HG03565 (cell line): ENCODE results near the gene DOCK4.

Source experiments
- ATAC-seq: cut with Tn5 transposase; IDR thresholded peaks from one replicate; pipeline ENCODE4 v1.9.1; 2021; ENCODE audit warnings: mild to moderate bottlenecking, moderate library complexity; ENCODE audit not compliant: unreplicated experiment

DOCK4 gene

DNA sequence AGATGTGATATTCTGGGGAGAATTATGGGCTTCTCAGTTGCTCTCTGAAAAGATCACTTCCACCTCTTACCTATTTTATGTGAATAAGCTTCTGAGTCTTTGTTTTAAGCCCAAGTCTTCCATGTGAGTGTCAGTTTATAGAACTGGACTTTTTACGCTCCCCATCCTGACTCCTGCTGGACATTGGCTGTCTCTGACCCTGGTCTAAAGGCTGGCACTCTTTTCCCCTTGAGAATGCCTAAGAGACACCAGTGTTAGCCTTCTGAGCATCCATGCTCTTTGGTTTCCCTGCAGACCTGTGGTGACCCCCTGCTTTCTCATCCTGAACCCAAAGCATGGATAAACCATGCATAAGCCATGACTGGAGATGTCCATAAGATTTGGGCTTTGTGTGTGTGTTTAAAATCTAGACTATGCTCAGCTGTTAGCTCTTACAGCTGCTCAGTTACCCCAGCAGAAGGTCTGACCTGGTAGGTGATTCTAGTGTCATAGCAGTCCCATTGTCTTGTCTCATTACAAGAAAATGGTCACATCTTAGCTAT, 495.3 kb downstream of the DOCK4 start:
- no peak for ATAC-seq

DNA sequence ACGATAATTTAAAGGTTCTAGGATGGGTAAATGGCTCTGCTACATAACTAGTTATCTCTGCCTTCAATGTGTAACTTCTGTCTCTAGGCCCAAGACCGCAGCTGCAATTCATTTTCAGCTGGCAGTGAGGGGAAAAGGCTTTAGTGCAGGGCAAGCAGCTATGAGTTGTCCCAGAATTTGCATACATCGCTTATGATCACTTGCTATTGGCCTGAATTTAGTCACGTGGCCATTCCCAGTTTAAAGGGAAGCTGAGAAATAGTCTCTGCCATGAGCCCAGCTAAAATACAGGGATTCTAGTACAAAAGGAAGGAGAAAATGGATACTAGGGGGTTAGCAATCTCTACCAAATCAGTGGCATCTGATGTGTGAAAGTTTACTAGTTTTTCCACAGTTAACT, 498.1 kb downstream of the DOCK4 start:
- ATAC-seq: no peak

DNA sequence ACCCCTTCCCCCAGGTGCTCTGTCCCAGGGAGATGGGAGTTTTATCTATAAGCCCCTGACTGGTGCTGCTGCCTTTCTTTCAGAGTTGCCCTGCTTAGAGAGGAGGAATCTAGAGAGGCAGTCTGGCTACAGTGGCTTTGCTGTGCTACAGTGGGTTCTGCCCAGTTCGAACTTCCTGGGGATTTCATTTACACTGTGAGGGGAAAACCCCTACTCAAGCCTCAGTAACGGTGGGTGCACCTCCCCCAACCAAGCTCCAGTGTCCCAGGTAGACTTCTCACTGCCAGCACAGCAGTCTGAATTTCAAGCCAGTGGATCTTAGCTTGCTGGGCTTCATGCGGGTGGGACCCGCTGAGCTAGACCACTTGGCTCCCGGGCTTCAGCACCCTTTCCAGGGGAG, 500.4 kb downstream of the DOCK4 start:
- no peak for ATAC-seq

DNA sequence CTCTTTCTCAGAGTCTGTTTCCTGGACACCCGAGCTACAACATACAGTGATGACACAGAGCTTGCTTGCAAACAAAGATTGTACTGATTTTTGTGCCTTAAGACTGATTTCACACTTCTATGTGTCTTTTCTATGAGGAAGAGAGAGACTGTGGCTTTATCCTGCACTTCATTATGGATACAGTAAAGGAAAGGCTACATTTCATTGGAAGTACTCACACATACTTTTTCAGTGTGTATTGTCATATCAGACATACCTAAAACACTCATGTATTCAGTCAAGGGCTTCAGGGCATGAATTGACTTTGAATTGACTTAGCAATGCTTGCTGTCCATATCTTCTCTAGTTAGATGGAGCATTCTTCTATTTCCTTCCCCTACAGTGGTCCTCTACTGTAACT, 508.4 kb downstream of the DOCK4 start:
- no peak for ATAC-seq

DNA sequence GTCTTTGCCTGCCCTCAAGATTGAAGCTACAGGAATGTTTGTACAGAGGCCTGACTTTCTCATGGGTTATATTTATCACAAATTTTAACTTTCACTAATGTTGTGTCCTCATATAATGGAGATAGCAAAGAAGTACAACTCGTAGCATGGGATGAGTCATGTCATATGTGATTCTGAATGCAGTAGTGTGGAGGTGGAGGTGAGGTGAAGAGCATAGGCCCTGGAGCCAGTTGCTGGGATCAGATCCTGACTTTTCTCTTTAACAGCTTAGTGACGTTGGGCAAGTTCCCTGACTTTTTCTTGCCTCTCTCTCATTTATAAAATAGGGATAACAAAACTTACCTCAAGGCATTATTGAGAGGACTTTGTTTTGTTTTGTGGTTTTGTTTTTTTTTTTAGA, 511.8 kb downstream of the DOCK4 start:
- no peak for ATAC-seq

DNA sequence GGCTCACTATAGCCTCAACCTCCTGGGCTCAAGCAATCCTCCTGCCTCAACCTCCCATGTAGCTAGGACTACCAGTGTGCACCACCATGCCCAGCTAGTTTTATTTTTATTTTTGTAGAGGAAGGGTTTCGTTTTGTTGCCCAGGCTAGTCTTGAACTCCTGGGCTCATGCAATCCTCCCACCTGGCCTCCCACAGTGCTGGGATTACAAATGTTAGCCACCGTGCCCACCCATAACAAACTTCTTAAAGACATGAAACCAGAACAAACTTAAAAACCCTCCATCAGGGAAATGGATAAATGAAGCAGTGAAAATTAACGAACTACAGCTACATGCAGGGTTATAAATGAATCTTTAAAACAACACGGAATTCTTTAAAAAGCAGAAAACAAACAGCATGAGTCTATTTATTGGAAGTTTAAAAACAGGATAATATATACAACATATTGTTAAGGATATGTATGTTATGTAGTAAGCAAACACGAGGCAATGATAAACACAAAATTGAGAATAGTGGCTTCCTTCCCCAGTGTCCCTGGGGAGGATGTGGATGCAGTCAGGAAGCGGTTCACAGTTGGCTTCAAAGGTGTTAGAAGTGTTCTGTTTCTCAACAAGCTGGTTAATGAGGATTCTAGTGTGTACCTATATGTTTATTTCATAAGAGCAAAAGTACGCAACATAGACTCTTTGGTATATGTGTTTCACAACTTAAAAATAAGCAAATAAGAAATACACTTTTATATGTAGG, 515.7 kb downstream of the DOCK4 start:
- no peak for ATAC-seq

DNA sequence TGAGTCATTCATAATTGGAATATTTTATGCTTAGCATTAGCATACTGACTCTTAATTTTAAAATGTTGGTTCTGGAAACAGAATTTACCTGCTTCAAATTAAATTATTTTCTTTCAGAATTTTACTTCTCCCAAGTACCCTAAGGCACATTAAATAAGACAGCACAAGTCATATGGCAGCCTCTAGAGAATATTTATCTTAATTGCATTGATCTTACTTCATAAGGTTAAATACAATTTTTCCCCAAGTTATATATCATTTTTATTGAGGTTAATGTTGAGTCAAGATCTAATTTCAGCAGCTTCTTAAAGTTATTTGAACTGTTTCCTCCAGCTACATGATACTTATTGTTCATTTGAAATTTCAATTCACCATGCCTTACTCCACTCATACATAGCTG, 520.9 kb downstream of the DOCK4 start:
- no peak for ATAC-seq

DNA sequence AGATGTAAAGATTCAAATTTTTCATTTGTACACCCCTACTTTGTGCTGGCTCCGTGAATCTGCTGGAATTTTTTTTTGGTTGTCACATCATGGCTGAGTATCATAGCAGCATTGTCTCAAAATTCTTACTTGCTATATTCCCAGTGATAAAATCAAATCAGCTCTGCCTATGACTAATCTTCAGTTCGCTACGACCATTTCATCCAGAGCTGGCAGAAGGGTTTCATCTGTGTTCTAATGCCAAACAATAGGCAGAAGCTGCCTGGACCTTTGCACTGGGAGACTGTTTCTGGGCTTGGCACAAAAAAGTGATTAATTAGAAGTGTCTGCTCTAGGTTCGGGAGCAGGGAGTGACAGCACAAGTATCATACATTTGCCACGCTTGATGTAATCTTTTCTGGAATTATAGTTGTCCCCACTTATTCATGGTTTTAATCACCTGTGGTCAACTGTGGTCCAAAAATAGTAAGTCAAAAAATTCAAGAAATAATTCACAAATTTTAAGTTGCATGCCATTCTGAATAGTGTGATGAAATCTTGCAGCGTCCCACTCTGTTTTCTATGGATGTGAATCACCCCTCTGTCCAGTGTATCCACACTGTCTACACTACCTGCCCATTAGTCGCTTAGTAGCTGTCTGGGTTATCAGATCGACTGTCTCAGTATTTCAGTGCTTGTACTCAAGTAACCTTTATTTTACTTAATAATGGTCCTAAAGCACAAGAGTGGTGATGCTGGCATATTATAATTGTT, 523.4 kb downstream of the DOCK4 start:
- no peak for ATAC-seq

DNA sequence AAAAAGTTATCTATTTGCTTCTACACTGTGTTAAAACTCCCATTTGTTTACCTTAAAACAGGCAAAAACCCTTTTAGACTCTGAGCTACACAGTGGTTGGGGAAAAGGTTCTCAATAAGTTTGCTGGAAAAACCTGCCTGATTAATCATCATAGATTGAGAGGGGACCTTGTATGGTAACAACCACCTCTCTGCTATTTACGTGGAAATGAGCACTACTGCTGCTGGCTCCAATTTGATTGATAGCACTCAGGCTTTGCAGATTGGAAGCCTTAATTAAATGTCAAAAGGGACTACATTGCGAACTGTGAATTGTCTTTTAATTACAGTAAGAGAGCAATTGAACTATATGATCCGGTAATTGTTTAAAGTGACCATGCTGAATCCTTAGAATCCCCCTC, 525.0 kb downstream of the DOCK4 start:
- no peak for ATAC-seq

DNA sequence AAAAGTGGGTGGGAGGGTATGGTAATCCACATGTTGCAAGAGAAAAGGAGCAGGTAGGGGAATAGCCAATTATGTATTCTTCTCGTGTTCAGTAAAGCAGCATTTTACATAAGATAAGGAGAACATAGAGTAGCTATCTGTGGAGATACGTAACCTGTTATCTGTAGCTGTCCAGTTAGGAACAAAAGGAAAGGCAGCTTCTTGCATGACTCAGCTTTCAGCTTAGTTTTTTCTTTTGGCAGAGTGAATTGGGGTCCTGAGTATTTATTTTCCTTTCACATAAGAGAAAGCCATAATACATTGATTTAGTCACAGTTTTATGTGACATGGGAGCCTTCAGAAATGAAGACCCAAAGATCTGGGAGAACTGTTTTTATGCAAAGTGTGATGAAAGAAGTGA, 527.2 kb downstream of the DOCK4 start:
- no peak for ATAC-seq

DNA sequence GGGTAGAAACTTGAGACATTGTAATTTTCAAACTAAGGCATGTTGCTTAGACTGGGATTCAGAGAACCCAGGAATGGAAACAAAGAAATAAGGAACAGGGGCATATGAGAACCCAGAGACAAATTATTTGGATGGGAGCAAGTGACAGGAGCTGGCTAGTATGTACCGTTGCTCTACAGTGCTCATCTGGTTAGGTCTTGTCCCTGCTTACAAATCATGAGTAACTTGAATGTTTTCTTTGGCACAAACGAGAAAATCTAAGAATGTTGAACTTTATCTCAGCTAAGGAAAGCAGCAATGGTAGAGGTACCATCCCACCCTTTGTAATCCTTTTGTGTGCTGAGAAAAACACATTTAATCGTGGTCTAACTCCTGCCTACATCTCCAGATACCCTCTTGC, 527.9 kb downstream of the DOCK4 start:
- ATAC-seq: no peak

DNA sequence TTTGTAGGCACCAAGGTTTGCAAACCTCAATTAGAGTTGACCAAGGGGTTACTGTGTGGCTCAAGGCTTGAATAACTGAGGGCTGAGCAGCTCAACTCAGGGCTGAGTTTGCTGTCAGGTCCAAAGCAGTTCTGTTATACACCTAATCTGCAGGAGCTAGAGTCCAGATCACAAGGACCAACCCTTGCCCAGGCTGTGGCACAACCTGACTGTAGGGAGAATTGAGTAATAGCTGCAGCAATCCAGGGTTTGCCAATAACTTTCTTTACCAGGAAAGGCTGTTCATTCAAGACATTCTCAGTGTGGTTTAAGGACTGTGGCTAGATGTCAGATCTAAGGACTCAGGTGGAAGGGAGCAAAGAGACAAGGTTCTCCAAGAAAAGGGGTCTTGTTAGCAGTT, 528.4 kb downstream of the DOCK4 start:
- no peak for ATAC-seq

DNA sequence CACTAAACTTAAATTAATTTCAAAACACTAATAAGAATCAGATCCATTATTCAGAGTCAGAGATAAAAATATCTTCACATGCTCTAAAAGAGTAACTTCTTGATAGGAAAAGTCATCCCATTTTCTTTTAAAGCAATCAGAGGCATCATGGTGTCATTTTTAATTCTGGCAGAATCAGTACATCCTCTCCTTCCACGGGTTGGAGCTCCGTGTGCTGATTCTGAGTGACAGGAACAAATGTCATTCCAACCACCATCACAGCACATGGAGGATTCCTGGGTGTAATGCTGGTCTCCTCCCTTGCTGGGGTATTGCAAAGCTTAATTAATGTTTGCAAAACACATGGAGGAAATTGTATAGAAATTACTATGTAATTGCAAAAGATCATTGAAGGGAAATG, 529.4 kb downstream of the DOCK4 start:
- no peak for ATAC-seq
